C4-2B (cell line): ENCODE measurements around the gene LRRC8C.

Experiments used
- ZFX ChIP-seq: fragments of 450-650 bp; IDR thresholded peaks from 2 replicates; pipeline ENCODE4 v1.6.1; 2017
- TF ChIP-seq, protein P1 (sequence below): fragments of 450-650 bp; conservative IDR thresholded peaks from 2 replicates; pipeline ENCODE4 v1.5.1; 2017; ENCODE audit warnings: mild to moderate bottlenecking

DNA sequence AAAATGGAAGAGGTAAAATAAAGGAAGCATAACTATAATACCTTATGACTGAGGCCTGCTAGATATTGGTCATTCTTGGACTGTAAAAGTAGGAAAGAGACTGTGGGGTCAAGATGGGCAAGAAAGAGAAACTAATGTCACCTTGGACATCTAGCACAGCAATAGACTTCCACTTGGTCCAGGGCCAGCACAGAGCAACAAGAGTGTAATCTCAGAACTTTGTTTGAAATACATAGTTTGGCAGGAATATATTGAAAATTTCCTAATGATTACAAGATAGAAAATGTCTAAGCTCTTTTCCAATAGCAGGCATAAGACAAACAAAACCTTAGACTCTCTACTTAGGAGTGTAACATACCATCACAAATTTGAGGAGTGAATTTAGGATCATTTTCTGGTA lies 4.6 kb downstream of the LRRC8C start:
- TF ChIP-seq, protein P1, sequence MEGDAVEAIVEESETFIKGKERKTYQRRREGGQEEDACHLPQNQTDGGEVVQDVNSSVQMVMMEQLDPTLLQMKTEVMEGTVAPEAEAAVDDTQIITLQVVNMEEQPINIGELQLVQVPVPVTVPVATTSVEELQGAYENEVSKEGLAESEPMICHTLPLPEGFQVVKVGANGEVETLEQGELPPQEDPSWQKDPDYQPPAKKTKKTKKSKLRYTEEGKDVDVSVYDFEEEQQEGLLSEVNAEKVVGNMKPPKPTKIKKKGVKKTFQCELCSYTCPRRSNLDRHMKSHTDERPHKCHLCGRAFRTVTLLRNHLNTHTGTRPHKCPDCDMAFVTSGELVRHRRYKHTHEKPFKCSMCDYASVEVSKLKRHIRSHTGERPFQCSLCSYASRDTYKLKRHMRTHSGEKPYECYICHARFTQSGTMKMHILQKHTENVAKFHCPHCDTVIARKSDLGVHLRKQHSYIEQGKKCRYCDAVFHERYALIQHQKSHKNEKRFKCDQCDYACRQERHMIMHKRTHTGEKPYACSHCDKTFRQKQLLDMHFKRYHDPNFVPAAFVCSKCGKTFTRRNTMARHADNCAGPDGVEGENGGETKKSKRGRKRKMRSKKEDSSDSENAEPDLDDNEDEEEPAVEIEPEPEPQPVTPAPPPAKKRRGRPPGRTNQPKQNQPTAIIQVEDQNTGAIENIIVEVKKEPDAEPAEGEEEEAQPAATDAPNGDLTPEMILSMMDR, result no peak
- TF ChIP-seq ZFX, result no peak
